IPS-NIHi7 (cell line): ENCODE results near the gene P2RX1.
"Not testable (repeated sequence)": the region's sequence is repeated elsewhere in the genome, so short reads cannot be mapped to it uniquely, and the experiment has no call there.

ENCODE experiments used
- DNase-seq: peaks from one replicate; pipeline ENCODE4 v3.0.0; 2012; ENCODE audit warnings: mixed read lengths; ENCODE audit errors: extremely low spot score

P2RX1 gene

GRCh38 chr17:3951420-3951819 is 35.2 kb upstream of the P2RX1 start:
- DNase-seq = no peak

- DNase-seq = no peak
Measured at GRCh38 chr17:3951003-3951402, 34.7 kb upstream of the P2RX1 start.

- DNase-seq = no peak
Measured at GRCh38 chr17:3950584-3950983, 34.3 kb upstream of the P2RX1 start.

GRCh38 chr17:3949418-3949817 is 33.2 kb upstream of the P2RX1 start:
- DNase-seq = no peak

DNA sequence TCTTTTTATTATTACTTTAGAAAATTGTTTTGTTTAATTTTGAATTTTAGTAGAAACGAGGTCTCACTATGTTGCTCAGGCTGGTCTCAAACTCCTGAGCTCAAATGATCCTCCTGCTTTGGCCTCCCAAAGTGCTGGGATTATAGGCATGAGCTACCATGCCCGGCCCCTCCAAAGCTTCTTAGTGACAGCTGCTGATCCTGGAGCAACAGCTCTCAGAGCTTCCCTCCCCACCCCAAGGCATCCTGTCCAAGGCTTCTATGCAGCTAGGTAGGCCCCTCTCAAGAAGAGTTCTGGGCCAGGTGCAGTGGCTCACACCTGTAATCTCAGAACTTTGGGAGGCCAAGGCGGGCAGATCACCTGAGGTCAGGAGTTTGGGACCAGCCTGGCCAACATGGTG is 32.3 kb upstream of the P2RX1 start:
- DNase-seq = not testable (repeated sequence)

GRCh38 chr17:3947318-3947810 is 31.1 kb upstream of the P2RX1 start:
- no peak for DNase-seq

GRCh38 chr17:3946711-3947235 is 30.5 kb upstream of the P2RX1 start:
- DNase-seq = no peak

- peak; percentile 99 for DNase-seq
Measured at GRCh38 chr17:3944485-3945388, 28.5 kb upstream of the P2RX1 start.

GRCh38 chr17:3943240-3943891 is 27.1 kb upstream of the P2RX1 start:
- DNase-seq = no peak

DNA sequence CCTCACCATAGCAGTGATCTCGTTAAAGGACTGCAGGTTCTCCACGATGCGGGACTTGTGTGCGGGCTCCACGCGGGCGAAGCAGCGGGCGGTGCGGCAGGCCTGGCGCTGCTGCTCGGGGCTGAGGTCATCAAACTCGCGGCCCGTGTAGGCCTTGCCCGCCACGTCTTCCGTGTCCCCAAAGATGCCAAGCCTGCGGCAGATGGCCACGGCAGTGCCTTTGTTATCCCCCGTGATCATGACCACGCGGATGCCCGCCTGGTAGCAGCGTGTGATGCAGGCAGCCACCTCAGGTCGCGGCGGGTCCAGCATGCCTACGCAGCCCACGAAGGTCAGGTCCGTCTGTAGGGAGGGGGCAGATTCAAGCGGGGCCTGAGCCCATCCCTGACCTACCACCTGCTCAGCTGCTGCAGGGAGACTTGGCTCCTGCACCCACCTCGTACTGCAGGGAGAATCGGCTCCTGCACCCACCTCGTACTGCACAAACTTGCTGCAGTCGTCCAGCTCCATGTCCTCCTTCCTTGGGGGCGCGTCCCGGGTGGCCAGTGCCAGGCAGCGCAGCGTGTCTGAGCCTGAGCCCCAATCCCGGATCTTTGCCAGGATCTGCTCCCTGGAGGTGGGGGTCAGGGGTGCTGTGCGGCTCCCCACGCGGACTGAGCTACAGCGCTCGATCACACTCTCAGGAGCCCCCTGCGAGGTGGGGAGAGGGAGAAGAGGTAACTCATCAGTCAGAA is 24.9 kb upstream of the P2RX1 start:
- no peak for DNase-seq

DNA sequence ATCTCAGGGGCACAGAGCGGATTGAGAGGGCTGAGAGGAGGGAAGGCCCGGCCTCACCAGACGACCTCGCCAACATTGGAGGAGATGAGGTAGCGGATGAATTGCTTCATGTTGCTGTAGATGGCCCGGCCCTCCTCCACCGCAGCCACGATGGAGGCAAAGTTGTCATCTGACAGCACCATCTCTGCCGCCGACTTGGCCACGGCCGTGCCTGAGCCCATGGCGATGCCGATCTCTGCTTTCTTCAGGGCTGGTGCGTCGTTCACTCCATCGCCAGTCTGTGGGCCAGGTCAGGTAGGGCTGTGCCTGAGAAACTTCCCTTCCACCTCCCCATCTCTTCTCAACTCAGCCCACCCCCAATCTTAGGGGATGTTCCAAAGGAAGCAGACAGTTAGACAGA is 21.1 kb upstream of the P2RX1 start:
- DNase-seq = no peak

DNA sequence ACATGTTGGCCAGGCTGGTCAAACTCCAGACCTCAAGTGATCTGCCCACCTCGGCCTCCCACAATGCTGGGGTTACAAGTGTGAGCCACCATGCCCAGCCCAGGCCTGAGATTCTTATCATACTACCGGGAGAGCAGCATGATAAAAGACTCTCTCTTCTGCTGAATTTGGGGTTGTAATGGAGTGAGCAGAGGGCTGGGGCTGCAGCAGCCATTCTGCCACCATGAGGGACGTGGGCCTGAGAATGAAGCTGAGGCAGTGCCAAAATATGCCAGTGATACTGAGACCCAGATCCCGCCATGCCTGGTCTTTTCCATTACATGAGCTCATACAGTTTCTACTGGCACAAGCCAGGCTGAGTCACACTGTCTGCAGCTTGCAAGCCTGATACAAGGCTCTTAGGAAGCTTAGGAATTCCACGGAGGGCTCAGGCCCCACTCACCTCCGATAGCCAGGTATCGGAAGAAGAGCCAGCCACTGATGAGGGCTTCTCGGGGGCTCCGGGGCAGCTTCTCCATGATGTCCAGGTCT is 19.6 kb upstream of the P2RX1 start:
- no peak for DNase-seq

GRCh38 chr17:3935140-3935542 is 18.9 kb upstream of the P2RX1 start:
- DNase-seq = peak; percentile 90

GRCh38 chr17:3929764-3930163 is 13.5 kb upstream of the P2RX1 start:
- no peak for DNase-seq

DNA sequence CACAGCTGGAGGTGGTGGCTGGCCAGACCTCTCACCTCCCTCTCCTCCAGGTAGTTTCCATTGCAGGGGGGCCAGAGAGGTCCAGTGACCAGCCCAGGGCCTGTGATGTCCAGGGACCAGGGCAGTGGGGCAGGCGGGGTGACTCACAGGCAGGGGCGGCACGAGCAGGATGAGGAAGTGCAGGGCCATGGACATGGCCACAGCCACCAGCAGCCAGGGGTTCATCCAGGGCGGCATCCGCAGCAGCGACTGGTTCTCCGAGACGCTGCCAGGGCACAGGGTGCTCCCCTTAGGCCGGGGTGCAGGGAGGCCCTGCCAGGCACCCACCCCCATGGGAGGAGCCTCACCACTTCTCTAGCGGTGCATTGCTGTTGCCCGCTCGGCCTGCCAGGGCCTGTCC is 12.9 kb upstream of the P2RX1 start:
- DNase-seq = no peak

GRCh38 chr17:3928406-3928805 is 12.1 kb upstream of the P2RX1 start:
- DNase-seq = no peak

DNA sequence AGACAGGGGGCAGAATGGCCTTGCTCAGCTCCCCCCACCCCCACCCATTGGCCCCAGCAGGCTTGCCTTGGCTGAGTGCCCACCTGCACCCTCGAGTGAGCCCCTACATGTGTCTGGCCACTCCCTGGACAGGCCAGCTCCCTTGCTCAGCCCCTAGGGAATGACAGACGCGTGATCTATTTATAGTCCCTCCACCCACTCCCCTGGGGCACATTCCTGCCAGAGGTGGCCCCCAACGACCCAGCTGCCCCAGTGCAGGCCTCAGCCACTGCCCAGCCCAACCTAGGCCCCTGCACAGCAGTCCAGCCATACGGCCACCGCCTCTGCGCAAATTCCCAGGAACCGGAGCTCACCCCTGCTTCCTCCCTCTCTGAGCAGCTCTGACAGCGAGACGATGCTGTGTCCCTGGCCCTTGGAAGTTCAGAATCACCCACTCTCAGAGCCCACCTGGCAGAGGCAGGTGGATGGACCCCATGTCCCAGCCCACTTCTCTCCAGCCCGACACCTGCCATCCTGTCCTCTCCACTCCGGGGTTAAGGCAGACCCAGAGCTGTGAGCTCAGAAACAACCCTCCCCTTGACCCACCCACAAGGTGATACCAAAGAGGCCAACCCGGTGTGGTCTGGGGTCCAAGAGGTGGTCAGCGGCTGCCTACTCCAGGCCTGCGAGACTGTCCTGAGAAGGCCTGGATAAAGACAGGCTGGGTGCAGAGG is 11.5 kb upstream of the P2RX1 start:
- DNase-seq = no peak

DNA sequence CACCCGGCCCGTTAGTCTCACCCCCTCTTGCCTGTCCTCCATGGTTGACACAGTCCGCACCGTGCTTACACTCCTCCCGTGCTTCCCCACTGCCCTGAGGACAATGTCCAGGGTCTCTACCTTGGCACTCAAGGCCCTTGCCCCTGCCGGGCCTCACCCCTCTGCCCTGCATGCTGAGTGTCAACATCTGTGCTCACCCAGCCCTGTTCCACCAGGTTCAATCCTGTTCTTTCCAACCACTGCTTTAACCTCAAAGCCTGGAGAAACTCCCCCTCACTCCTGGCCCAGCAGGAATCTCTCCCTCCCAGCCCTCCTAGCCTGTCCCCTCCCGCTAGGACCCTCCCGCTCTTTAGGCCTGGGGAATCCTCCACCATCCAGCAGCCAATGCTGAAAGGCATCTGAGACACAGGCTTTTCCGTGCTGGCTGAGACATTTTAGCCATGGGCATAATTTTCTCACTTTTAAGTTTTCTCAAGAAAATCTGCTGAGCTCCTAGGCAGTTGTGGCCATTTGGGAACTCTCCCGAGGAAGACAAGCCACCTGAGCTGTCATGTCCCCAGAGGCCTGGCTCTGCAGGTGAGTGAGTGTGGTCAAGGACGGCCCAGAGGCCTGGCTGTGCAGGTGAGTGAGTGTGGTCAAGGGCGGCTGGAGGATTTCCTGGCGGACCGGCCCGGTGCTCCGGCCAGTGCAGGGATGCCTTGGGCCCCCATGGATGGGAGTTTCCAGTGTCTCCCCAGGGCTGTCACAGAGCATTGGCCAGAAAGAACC is 10.8 kb upstream of the P2RX1 start:
- no peak for DNase-seq

DNA sequence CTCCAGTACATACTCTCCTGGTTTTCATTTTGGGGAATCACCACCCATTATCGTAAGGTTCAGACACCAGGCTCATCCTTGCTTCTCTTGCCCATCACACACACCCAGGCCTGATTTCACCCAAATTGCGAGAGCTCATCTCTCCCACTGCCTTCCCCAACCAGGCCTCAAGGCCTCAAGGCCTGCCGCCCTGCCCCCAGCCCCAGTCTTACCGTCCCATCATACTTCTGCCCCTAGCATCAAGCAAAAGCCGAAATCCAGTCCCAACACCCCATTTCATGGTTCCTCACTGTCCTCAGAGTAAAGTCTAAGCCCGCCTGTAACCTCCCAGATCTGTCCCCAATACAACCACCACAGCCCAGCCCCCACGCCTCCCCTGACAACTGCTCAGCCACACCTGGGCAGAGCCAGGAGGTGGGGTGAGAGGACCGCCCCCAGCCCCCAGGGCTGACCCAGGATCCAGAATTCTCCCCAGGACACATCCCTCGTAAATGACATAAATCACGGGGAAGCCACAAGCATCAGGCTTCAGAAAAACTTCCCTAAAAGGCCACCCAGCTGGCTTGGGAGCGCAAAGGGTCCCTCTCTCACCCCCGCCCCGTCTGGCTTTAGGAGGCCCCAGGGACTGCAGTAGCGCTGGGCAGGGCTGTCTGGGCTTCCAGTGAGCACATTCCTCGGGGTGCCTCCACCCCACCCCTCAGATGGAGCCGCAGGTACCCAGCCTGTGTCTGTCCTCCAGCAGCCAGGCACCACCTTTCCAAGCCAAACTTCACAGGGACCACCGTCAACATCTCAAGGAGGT is 9.6 kb upstream of the P2RX1 start:
- no peak for DNase-seq
